ENCODE measurements around the gene NIM1K. TPM values are rescaled to one million over a fixed set of nuclear protein-coding genes. Genes with fewer than 3 reads are reported as not detected.
"Not testable (repeated sequence)": the region's sequence is repeated elsewhere in the genome, so short reads cannot be mapped to it uniquely, and the experiment has no call there.

NIM1K gene
- total RNA-seq, 1 donor from 2014 or later = 0.67 TPM

- H3K9me3 Mint-ChIP-seq (ENCODE audit: low read depth) = no peaks in the 10 kb centered on the region
- H3K27me3 Mint-ChIP-seq (ENCODE audit: low read depth) = no peaks in the 10 kb centered on the region
- peaks cover 63% of the 10 kb centered on the region for H3K4me1 Mint-ChIP-seq (ENCODE audit: low read depth)
- no peak overlapping the region for H3K4me3 Mint-ChIP-seq (ENCODE audit: unreplicated experiment)
- no peaks in the 10 kb centered on the region for H3K36me3 Mint-ChIP-seq (ENCODE audit: low read depth)
- DNase-seq (ENCODE audit: low spot score) = no peak
- no peak overlapping the region for H3K27ac Mint-ChIP-seq (ENCODE audit: unreplicated experiment)
- TF ChIP-seq, protein P1, sequence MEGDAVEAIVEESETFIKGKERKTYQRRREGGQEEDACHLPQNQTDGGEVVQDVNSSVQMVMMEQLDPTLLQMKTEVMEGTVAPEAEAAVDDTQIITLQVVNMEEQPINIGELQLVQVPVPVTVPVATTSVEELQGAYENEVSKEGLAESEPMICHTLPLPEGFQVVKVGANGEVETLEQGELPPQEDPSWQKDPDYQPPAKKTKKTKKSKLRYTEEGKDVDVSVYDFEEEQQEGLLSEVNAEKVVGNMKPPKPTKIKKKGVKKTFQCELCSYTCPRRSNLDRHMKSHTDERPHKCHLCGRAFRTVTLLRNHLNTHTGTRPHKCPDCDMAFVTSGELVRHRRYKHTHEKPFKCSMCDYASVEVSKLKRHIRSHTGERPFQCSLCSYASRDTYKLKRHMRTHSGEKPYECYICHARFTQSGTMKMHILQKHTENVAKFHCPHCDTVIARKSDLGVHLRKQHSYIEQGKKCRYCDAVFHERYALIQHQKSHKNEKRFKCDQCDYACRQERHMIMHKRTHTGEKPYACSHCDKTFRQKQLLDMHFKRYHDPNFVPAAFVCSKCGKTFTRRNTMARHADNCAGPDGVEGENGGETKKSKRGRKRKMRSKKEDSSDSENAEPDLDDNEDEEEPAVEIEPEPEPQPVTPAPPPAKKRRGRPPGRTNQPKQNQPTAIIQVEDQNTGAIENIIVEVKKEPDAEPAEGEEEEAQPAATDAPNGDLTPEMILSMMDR (IDR thresholded peaks at IDR 0.05) = no peak
These were observed 112.5 kb downstream of the NIM1K start for GRCh38 chr5:43304525-43304924.

- TF ChIP-seq, protein P1 (IDR thresholded peaks at IDR 0.05) = peak; percentile 91
- no peak for DNase-seq (ENCODE audit: low spot score)
- peaks cover 73% of the 10 kb centered on the region for H3K4me1 Mint-ChIP-seq (ENCODE audit: low read depth)
- no peaks in the 10 kb centered on the region for H3K36me3 Mint-ChIP-seq (ENCODE audit: low read depth)
- no peak overlapping the region for H3K4me3 Mint-ChIP-seq (ENCODE audit: unreplicated experiment)
- no peaks in the 10 kb centered on the region for H3K9me3 Mint-ChIP-seq (ENCODE audit: low read depth)
- no peaks in the 10 kb centered on the region for H3K27me3 Mint-ChIP-seq (ENCODE audit: low read depth)
- H3K27ac Mint-ChIP-seq (ENCODE audit: unreplicated experiment) = peak overlapping the region; percentile 53
These were observed 114.0 kb downstream of the NIM1K start for GRCh38 chr5:43305948-43306565.

- H3K9me3 Mint-ChIP-seq (ENCODE audit: low read depth); DNase-seq (ENCODE audit: low spot score); H3K27me3 Mint-ChIP-seq (ENCODE audit: low read depth); H3K36me3 Mint-ChIP-seq (ENCODE audit: low read depth); H3K4me3 Mint-ChIP-seq (ENCODE audit: unreplicated experiment): not testable (repeated sequence)
- Mint-ChIP-seq H3K27ac (ENCODE audit: unreplicated experiment) (peak overlapping the region; percentile 27), H3K4me1 (ENCODE audit: low read depth) (peaks cover 74% of the 10 kb centered on the region)
These were observed 114.9 kb downstream of the NIM1K start for GRCh38 chr5:43306954-43307353.

DNA sequence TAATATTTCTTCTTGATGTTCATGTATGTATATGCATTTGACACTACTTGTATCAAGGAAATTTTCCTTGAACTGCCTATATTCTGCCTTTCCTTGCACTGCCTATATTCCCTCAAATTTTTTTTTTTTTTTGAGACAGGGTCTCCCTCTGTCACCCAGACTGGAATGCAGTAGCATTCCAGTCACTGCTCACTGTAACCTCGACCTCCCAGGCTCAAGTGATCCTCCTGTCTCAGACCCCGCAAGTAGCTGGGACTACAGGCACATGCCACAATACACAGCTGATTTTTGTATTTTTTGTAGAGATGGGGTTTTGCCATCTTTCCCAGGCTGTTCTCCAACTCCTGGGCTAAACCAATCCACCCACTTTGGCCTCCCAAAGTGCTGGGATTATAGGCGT, 117.1 kb downstream of the NIM1K start:
- TF ChIP-seq, protein P1 (IDR thresholded peaks at IDR 0.05) = no peak
- Mint-ChIP-seq H3K9me3 (ENCODE audit: low read depth) (no peaks in the 10 kb centered on the region), H3K4me1 (ENCODE audit: low read depth) (peaks cover 72% of the 10 kb centered on the region), H3K4me3 (ENCODE audit: unreplicated experiment) (peak overlapping the region; percentile 52), H3K27ac (ENCODE audit: unreplicated experiment) (peak overlapping the region; percentile 91), H3K36me3 (ENCODE audit: low read depth) (no peaks in the 10 kb centered on the region), H3K27me3 (ENCODE audit: low read depth) (no peaks in the 10 kb centered on the region)
- no peak for DNase-seq (ENCODE audit: low spot score)

GRCh38 chr5:43309637-43310036, 117.6 kb downstream of the NIM1K start:
- Mint-ChIP-seq H3K9me3 (ENCODE audit: low read depth) (no peaks in the 10 kb centered on the region), H3K36me3 (ENCODE audit: low read depth) (no peaks in the 10 kb centered on the region), H3K4me1 (ENCODE audit: low read depth) (peaks cover 68% of the 10 kb centered on the region), H3K27me3 (ENCODE audit: low read depth) (no peaks in the 10 kb centered on the region), H3K27ac (ENCODE audit: unreplicated experiment) (peak overlapping the region; percentile 91), H3K4me3 (ENCODE audit: unreplicated experiment) (peak overlapping the region; percentile 52)
- TF ChIP-seq, protein P1 (IDR thresholded peaks at IDR 0.05) = no peak
- DNase-seq (ENCODE audit: low spot score) = no peak

DNA sequence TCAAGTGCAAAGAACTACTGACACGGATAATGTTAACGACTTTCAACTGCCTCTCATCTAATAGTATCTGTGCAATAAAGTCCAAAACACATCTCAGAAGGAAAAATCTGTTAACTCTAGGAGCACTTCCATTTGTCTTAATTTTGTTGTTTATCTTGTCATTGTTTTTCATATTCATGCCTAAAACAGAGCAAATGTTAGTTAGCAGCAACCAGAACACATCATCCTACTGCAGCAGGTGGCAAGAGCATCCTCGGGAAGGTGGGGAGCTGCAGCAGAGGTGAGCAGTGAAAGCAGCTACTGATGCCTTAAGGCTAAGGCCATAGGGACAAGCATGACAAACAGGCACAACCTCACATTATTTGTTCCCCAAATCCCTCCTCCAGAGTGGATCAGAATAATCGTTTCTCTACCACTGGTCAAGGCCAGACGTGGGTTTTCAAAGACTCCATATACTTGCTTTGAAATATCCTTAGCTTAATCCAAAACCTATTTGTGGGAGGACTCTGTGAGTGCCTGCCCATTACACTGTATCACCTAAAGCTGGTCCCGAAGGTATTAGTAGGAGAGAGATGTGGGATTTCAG, 120.1 kb downstream of the NIM1K start:
- DNase-seq (ENCODE audit: low spot score) = no peak
- H3K4me3 Mint-ChIP-seq (ENCODE audit: unreplicated experiment) = peak overlapping the region; percentile 97
- no peaks in the 10 kb centered on the region for H3K9me3 Mint-ChIP-seq (ENCODE audit: low read depth)
- TF ChIP-seq, protein P1 (IDR thresholded peaks at IDR 0.05) = no peak
- H3K4me1 Mint-ChIP-seq (ENCODE audit: low read depth) = peaks cover 61% of the 10 kb centered on the region
- H3K36me3 Mint-ChIP-seq (ENCODE audit: low read depth) = no peaks in the 10 kb centered on the region
- peak overlapping the region; percentile 98 for H3K27ac Mint-ChIP-seq (ENCODE audit: unreplicated experiment)
- no peaks in the 10 kb centered on the region for H3K27me3 Mint-ChIP-seq (ENCODE audit: low read depth)

Data from chondrocyte (in vitro differentiated cells).